HG03280 (cell line): ENCODE results near the gene SHROOM4.

ENCODE experiments used
- ATAC-seq: cut with Tn5 transposase; IDR thresholded peaks from one replicate; pipeline ENCODE4 v1.9.1; 2021; ENCODE audit warnings: mild to moderate bottlenecking, moderate library complexity; ENCODE audit not compliant: unreplicated experiment

The SHROOM4 gene

GRCh38 chrX:50787099-50787498, 26.9 kb downstream of the SHROOM4 start:
- ATAC-seq = no peak

- ATAC-seq = no peak
Observed at GRCh38 chrX:50780144-50780543, 33.9 kb downstream of the SHROOM4 start.

GRCh38 chrX:50779694-50780093, 34.3 kb downstream of the SHROOM4 start:
- no peak for ATAC-seq

- no peak for ATAC-seq
Observed at GRCh38 chrX:50778272-50778671, 35.7 kb downstream of the SHROOM4 start.

- no peak for ATAC-seq
Observed at GRCh38 chrX:50776248-50776647, 37.7 kb downstream of the SHROOM4 start.

- ATAC-seq = no peak
Observed at GRCh38 chrX:50771382-50771781, 42.6 kb downstream of the SHROOM4 start.

- no peak for ATAC-seq
Observed at GRCh38 chrX:50770702-50771101, 43.3 kb downstream of the SHROOM4 start.

- no peak for ATAC-seq
Observed at GRCh38 chrX:50769389-50770063, 44.5 kb downstream of the SHROOM4 start.

- ATAC-seq = no peak
Observed at GRCh38 chrX:50768801-50769200, 45.2 kb downstream of the SHROOM4 start.

GRCh38 chrX:50765986-50766385, 48.0 kb downstream of the SHROOM4 start:
- no peak for ATAC-seq

- ATAC-seq = no peak
Observed at GRCh38 chrX:50762578-50762977, 51.4 kb downstream of the SHROOM4 start.

- ATAC-seq = no peak
Observed at GRCh38 chrX:50756276-50756675, 57.7 kb downstream of the SHROOM4 start.

- no peak for ATAC-seq
Observed at GRCh38 chrX:50751091-50751490, 62.9 kb downstream of the SHROOM4 start.

GRCh38 chrX:50747471-50747900, 66.5 kb downstream of the SHROOM4 start:
- ATAC-seq = no peak

- ATAC-seq = no peak
Observed at GRCh38 chrX:50736656-50737055, 77.3 kb downstream of the SHROOM4 start.

GRCh38 chrX:50726296-50726695, 87.7 kb downstream of the SHROOM4 start:
- no peak for ATAC-seq

- no peak for ATAC-seq
Observed at GRCh38 chrX:50725310-50725709, 88.7 kb downstream of the SHROOM4 start.

- ATAC-seq = no peak
Observed at GRCh38 chrX:50723006-50723405, 91.0 kb downstream of the SHROOM4 start.

- no peak for ATAC-seq
Observed at GRCh38 chrX:50721764-50722521, 92.1 kb downstream of the SHROOM4 start.

GRCh38 chrX:50719614-50720013, 94.4 kb downstream of the SHROOM4 start:
- ATAC-seq = no peak

- ATAC-seq = no peak
Observed at GRCh38 chrX:50718776-50719175, 95.2 kb downstream of the SHROOM4 start.

- ATAC-seq = no peak
Observed at GRCh38 chrX:50716706-50717105, 97.3 kb downstream of the SHROOM4 start.
